Testis (tissue), 3 donors: ENCODE results near the gene EFNA2. TPM values are rescaled to one million over a fixed set of nuclear protein-coding genes. Genes with fewer than 3 reads are reported as not detected.

Experiments used
- DNase-seq: peaks from one replicate; pipeline ENCODE4 v3.0.0-alpha.2; 2019
- H3K27ac ChIP-seq, 2 donors: fragments of 200-600 bp; sonication (generic); one replicate each; pipeline ENCODE4 v1.5.1; 2019
- H3K27me3 ChIP-seq: fragments of 200-600 bp; sonication (generic); one replicate; pipeline ENCODE4 v1.5.1; 2019
- H3K36me3 ChIP-seq: fragments of 200-600 bp; sonication (generic); one replicate; pipeline ENCODE4 v1.5.1; 2017; ENCODE audit warnings: low read depth; ENCODE audit errors: missing control alignments
- H3K4me1 ChIP-seq: fragments of 200-600 bp; sonication (generic); one replicate; pipeline ENCODE4 v1.5.1; 2019
- H3K4me3 ChIP-seq, 2 donors: fragments of 200-600 bp; sonication (generic); one replicate each; pipeline ENCODE4 v1.5.1; 2017 to 2019
- H3K9me3 ChIP-seq: fragments of 200-600 bp; sonication (generic); one replicate; pipeline ENCODE4 v1.5.1; 2017
- CTCF ChIP-seq, 3 experiments: fragments of 450-650 bp in 2 of 3; fragments of 200-600 bp in 1 of 3; sonication (generic) in 1 of 3; IDR thresholded peaks; one replicate each; pipeline ENCODE4 v1.5.1; 2016 to 2019; ENCODE audit warnings: antibody characterized with exemption in 3 of 3, mild to moderate bottlenecking in 2 of 3, moderate library complexity in 1 of 3
- POLR2A ChIP-seq: fragments of 450-650 bp; IDR thresholded peaks from one replicate; pipeline ENCODE4 v1.6.1; 2017; ENCODE audit warnings: antibody characterized with exemption, mild to moderate bottlenecking, moderate library complexity
- WGBS, 2 donors: methylation state at CpG; one replicate each; pipeline ENCODE4 v1.1.5; 2018; 5-methylcytosine and 5-hydroxymethylcytosine counted together
- intact Hi-C: fragments of 100-400 bp; cut with DNase I; formaldehyde crosslinking; loops from one replicate; pipeline ENCODE4 v1.15.1; 2023; ENCODE audit warnings: low total_unique reads
- polyA plus RNA-seq: library from polyadenylated mRNA; stranded (reverse); fragments of 350-450 nt; fragmentation: Illumina TruSeq; extraction: RNeasy Lipid Tissue Mini Kit (QIAGEN cat#74804); gene quantifications from one replicate; pipeline ENCODE4 v1.2.3, GENCODE V29; 2014; ENCODE audit warnings: low read depth, low replicate concordance; ENCODE audit not compliant: insufficient read depth
- total RNA-seq, 2 donors: library from RNA; depleted of rRNA; stranded (reverse); fragments of >200 nt; gene quantifications; one replicate each; pipeline ENCODE4 v1.2.3, GENCODE V29; 2016

EFNA2 gene
- total and polyA plus RNA-seq, 3 donors from 2014 or later: 0.61 to 2.9 (median 1.5) TPM

GRCh38 chr19:1287354-1288225, 1.9 kb downstream of the EFNA2 start:
- Histone ChIP-seq H3K27ac (no peak overlapping the region), H3K4me1 (peaks cover 20% of the 10 kb centered on the region), H3K27me3 (no peaks in the 10 kb centered on the region), H3K36me3 (no peaks in the 10 kb centered on the region), H3K4me3 (no peak overlapping the region), H3K9me3 (no peaks in the 10 kb centered on the region)
- TF ChIP-seq CTCF (IDR thresholded peaks at IDR 0.05): no peak
- no peak for TF ChIP-seq POLR2A
- intact Hi-C loops: no loop called here
- WGBS, 2 donors: 43 to 66% methylated on average over 7 to 53 of the region's 55 CpGs
- DNase-seq: no peak

GRCh38 chr19:1288226-1288612, 2.5 kb downstream of the EFNA2 start:
- H3K4me3 ChIP-seq: no peak overlapping the region
- H3K4me1 ChIP-seq: peaks cover 14% of the 10 kb centered on the region
- 88 to 94% methylated on average over 11 to 16 of the region's 18 CpGs for whole genome bisulfite sequencing, 2 donors
- no peaks in the 10 kb centered on the region for H3K36me3 ChIP-seq
- no peaks in the 10 kb centered on the region for H3K9me3 ChIP-seq
- no peak for TF ChIP-seq CTCF (IDR thresholded peaks at IDR 0.05)
- TF ChIP-seq POLR2A: no peak
- no peak for DNase-seq
- intact Hi-C loops: no loop called here
- H3K27ac ChIP-seq: no peak overlapping the region
- H3K27me3 ChIP-seq: no peaks in the 10 kb centered on the region

GRCh38 chr19:1288833-1289685, 3.4 kb downstream of the EFNA2 start:
- 93 to 100% methylated on average over 3 to 34 of the region's 41 CpGs for WGBS, 2 donors
- intact Hi-C loops: no loop called here
- TF ChIP-seq CTCF (IDR thresholded peaks at IDR 0.05) (no peak), POLR2A (no peak)
- Histone ChIP-seq H3K36me3 (no peaks in the 10 kb centered on the region), H3K27ac (no peak overlapping the region), H3K9me3 (no peaks in the 10 kb centered on the region), H3K27me3 (no peaks in the 10 kb centered on the region), H3K4me3 (no peak overlapping the region), H3K4me1 (peaks cover 6% of the 10 kb centered on the region)
- no peak for DNase-seq

- 91 to 92% methylated on average over 17 to 19 of the region's 19 CpGs for WGBS, 2 donors
- DNase-seq: no peak
- intact Hi-C loops: no loop called here
- H3K4me3 ChIP-seq: no peak overlapping the region
- peaks cover 5% of the 10 kb centered on the region for H3K4me1 ChIP-seq
- H3K36me3 ChIP-seq: no peaks in the 10 kb centered on the region
- H3K27ac ChIP-seq: no peak overlapping the region
- no peak for TF ChIP-seq POLR2A
- no peak for TF ChIP-seq CTCF (IDR thresholded peaks at IDR 0.05)
- H3K9me3 ChIP-seq: no peaks in the 10 kb centered on the region
- no peaks in the 10 kb centered on the region for H3K27me3 ChIP-seq
These were observed 4.0 kb downstream of the EFNA2 start for GRCh38 chr19:1289686-1290025.
